Osteocyte (in vitro differentiated cells): ENCODE data around the gene ADAMTSL1. TPM values are rescaled to one million over a fixed set of nuclear protein-coding genes. Genes with fewer than 3 reads are reported as not detected.

ENCODE experiments used
- DNase-seq: peaks from one replicate; pipeline ENCODE4 v3.0.0; 2021; ENCODE audit warnings: mixed read lengths; ENCODE audit not compliant: unreplicated experiment; ENCODE audit errors: extremely low spot score
- H3K27ac Mint-ChIP-seq: one replicate; pipeline ENCODE4 v1.8.0; 2021; ENCODE audit warnings: mild to moderate bottlenecking, mixed read lengths; ENCODE audit not compliant: unreplicated experiment
- H3K27me3 Mint-ChIP-seq: one replicate; pipeline ENCODE4 v1.8.0; 2021; ENCODE audit warnings: mixed read lengths; ENCODE audit not compliant: unreplicated experiment
- H3K36me3 Mint-ChIP-seq: one replicate; pipeline ENCODE4 v1.8.0; 2021; ENCODE audit warnings: mixed read lengths; ENCODE audit not compliant: unreplicated experiment
- H3K4me1 Mint-ChIP-seq: one replicate; pipeline ENCODE4 v1.8.0; 2021; ENCODE audit warnings: mixed read lengths; ENCODE audit not compliant: unreplicated experiment
- H3K4me3 Mint-ChIP-seq: one replicate; pipeline ENCODE4 v1.8.0; 2021; ENCODE audit warnings: mild to moderate bottlenecking, moderate library complexity, mixed read lengths; ENCODE audit not compliant: unreplicated experiment
- H3K9me3 Mint-ChIP-seq: one replicate; pipeline ENCODE4 v1.8.0; 2021; ENCODE audit warnings: mixed read lengths; ENCODE audit not compliant: unreplicated experiment
- CTCF ChIP-seq: fragments of 200-600 bp; sonication (generic); IDR thresholded peaks from 2 replicates; pipeline ENCODE4 v1.5.0; 2021; ENCODE audit warnings: antibody characterized with exemption, mild to moderate bottlenecking, moderate library complexity
- total RNA-seq: library from RNA; stranded (reverse); gene quantifications from 2 replicates; pipeline ENCODE4 v1.2.1, GENCODE V29; 2021

Gene ADAMTSL1
- total RNA-seq, 1 donor from 2014 or later, result 1.5 TPM

GRCh38 chr9:18672706-18673105 lies 198.8 kb downstream of the ADAMTSL1 start:
- H3K27ac Mint-ChIP-seq, result no peak overlapping the region
- no peak for TF ChIP-seq CTCF

GRCh38 chr9:18673179-18673578 lies 199.2 kb downstream of the ADAMTSL1 start:
- no peak overlapping the region for H3K27ac Mint-ChIP-seq
- H3K9me3 Mint-ChIP-seq, result no peaks in the 10 kb centered on the region
- H3K4me3 Mint-ChIP-seq, result no peak overlapping the region
- no peaks in the 10 kb centered on the region for H3K36me3 Mint-ChIP-seq
- H3K4me1 Mint-ChIP-seq, result peaks cover 10% of the 10 kb centered on the region
- DNase-seq, result no peak
- TF ChIP-seq CTCF, result no peak
- H3K27me3 Mint-ChIP-seq, result no peaks in the 10 kb centered on the region

More at GRCh38 chr9:18672706-18673105, 198.8 kb downstream of the ADAMTSL1 start:
- peaks cover 10% of the 10 kb centered on the region for H3K4me1 Mint-ChIP-seq
- H3K4me3 Mint-ChIP-seq, result no peak overlapping the region
- no peak for DNase-seq
- no peaks in the 10 kb centered on the region for H3K9me3 Mint-ChIP-seq
- H3K27me3 Mint-ChIP-seq, result no peaks in the 10 kb centered on the region
- no peaks in the 10 kb centered on the region for H3K36me3 Mint-ChIP-seq

GRCh38 chr9:18675332-18675731 lies 201.4 kb downstream of the ADAMTSL1 start:
- Mint-ChIP-seq H3K27ac (no peak overlapping the region), H3K9me3 (no peaks in the 10 kb centered on the region), H3K27me3 (no peaks in the 10 kb centered on the region), H3K4me1 (peaks cover 10% of the 10 kb centered on the region), H3K4me3 (no peak overlapping the region), H3K36me3 (no peaks in the 10 kb centered on the region)
- no peak for TF ChIP-seq CTCF
- DNase-seq, result no peak

- no peaks in the 10 kb centered on the region for H3K36me3 Mint-ChIP-seq
- H3K4me3 Mint-ChIP-seq, result no peak overlapping the region
- no peak for TF ChIP-seq CTCF
- no peaks in the 10 kb centered on the region for H3K9me3 Mint-ChIP-seq
- DNase-seq, result no peak
- peaks cover 10% of the 10 kb centered on the region for H3K4me1 Mint-ChIP-seq
- H3K27me3 Mint-ChIP-seq, result no peaks in the 10 kb centered on the region
- no peak overlapping the region for H3K27ac Mint-ChIP-seq
These were observed 202.0 kb downstream of the ADAMTSL1 start for GRCh38 chr9:18675973-18676372.

GRCh38 chr9:18676525-18676924 lies 202.6 kb downstream of the ADAMTSL1 start:
- Mint-ChIP-seq H3K4me1 (peaks cover 10% of the 10 kb centered on the region), H3K27me3 (no peaks in the 10 kb centered on the region), H3K36me3 (no peaks in the 10 kb centered on the region), H3K27ac (no peak overlapping the region), H3K9me3 (no peaks in the 10 kb centered on the region), H3K4me3 (no peak overlapping the region)
- DNase-seq, result no peak
- TF ChIP-seq CTCF, result no peak
